ENCODE measurements around the gene BMP8B. TPM values are rescaled to one million over a fixed set of nuclear protein-coding genes. Genes with fewer than 3 reads are reported as not detected.

Gene BMP8B
- total RNA-seq, 1 experiment from 2014 or later = 0.42 TPM

DNA sequence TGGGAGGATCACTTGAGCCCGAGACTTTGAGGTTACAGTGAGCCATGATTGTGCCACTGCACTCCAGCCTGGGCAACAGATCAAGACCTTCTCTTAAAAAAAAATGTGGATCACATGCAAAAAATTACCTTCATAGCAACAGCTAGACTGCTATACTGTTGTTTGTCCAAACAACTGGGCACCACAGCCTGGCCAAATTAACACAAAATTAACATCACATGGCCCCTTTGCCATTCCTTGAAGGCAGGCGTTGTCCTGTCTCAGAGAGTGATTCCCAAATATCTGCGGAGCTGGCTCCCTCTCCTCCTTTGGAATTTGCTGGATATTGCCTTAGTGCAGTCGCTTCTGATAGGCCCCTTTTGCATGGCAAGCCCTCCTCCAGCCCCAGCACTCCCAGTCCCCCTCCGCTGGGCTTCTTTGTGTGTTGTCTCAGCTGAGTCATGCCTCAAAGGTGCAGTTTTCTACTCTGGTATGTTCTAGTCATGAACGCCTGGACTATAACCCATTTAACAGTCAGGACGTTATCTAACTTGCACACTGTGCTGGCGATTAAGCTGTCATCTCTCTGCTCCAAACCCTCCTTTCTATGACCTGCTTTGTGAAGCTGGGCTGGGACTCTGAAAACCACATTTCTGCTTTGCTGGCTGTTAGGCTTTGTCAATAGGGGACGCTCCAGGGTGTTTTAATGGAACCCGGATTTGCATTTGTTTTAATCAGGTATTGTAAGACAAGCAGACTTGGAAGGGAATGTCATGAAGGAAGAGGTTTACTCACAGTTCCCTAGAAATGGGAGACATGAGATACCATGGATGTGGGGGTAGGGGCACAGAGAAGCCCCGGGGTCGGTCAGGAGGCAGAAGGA, 77.3 kb downstream of the BMP8B start:
- Mint-ChIP-seq H3K27me3 (ENCODE audit: low read depth) (peaks cover 100% of the 10 kb centered on the region), H3K4me1 (peaks cover 16 to 22% of the 10 kb centered on the region in 2 experiments)
- WGBS (ENCODE audit: extremely low coverage, insufficient read length, low lambda C conversion rate) = no CpG with 5 or more reads among the region's 12 CpGs

More for the DNA sequence above, 77.3 kb downstream of the BMP8B start:
- DNase-seq = no peak
- Histone ChIP-seq H3K23me2 (ENCODE audit: insufficient read length, low read depth, low read length, poor library complexity, severe bottlenecking) (no peaks in the 10 kb centered on the region), H3T11ph (ENCODE audit: low read length) (no peak overlapping the region), H2BK5ac (ENCODE audit: insufficient read length, low read length) (no peak overlapping the region), H3K56ac (ENCODE audit: insufficient read length, low read depth, low read length) (no peak overlapping the region), H3K14ac (ENCODE audit: insufficient read depth, low read length) (no peak overlapping the region), H2AK5ac (ENCODE audit: insufficient read length, low read length) (no peak overlapping the region), H2BK20ac (ENCODE audit: low read depth, low read length, poor library complexity, severe bottlenecking) (no peak overlapping the region), H3K9ac (ENCODE audit: extremely low read depth, insufficient read length, low read length) (no peak overlapping the region), H3K4me2 (ENCODE audit: insufficient read depth, insufficient read length, low read length) (no peak overlapping the region), H3K27me3 (ENCODE audit: insufficient read depth, low read length) (peaks cover 86% of the 10 kb centered on the region), H2BK120ac (ENCODE audit: low read depth, low read length, poor library complexity, severe bottlenecking) (no peak overlapping the region), H4K8ac (replicated peaks; ENCODE audit: insufficient read length, low read depth, low read length) (no peak overlapping the region), H2BK12ac (ENCODE audit: insufficient read length, low read depth, low read length) (no peak overlapping the region), H3K79me1 (ENCODE audit: insufficient read depth, low read depth, low read length, poor library complexity, severe bottlenecking) (no peaks in the 10 kb centered on the region), H3K79me2 (ENCODE audit: insufficient read depth, low read length) (no peaks in the 10 kb centered on the region), H3K23ac (ENCODE audit: insufficient read length, low read depth, low read length) (no peak overlapping the region), H2BK15ac (ENCODE audit: low read depth, low read length) (no peak overlapping the region), H2AFZ (ENCODE audit: low read length) (no peak overlapping the region), H4K91ac (ENCODE audit: insufficient read length, low read depth, low read length) (no peak overlapping the region), H3K4ac (ENCODE audit: low read depth, low read length) (no peak overlapping the region), H3K4me1 (ENCODE audit: insufficient read depth, low read length) (no peaks in the 10 kb centered on the region), H4K20me1 (ENCODE audit: control insufficient read depth, insufficient read depth, insufficient read length) (no peaks in the 10 kb centered on the region), H3K9me3 (ENCODE audit: control insufficient read depth, low read depth, low read length) (no peaks in the 10 kb centered on the region), H4K5ac (ENCODE audit: insufficient read length, low read depth, low read length) (no peak overlapping the region), H3K18ac (ENCODE audit: insufficient read length, low read depth, low read length) (no peak overlapping the region), H3K27ac (ENCODE audit: insufficient read length, low read depth, low read length) (no peak overlapping the region)
- peak overlapping the region in 1 of 3 experiments; percentile 50; a peak in 1 of 7 replicates for H3K27ac Mint-ChIP-seq
- no peaks in the 10 kb centered on the region for H3K36me3 Mint-ChIP-seq (ENCODE audit: insufficient read depth in 1 of 3, low read depth in 3 of 3)
- peak overlapping the region in 1 of 2 experiments; percentile 41; a peak in 1 of 5 replicates for H3K4me3 Mint-ChIP-seq
- peaks cover 6 to 26% of the 10 kb centered on the region in 2 experiments; a peak in 4 of 5 replicates for H3K9me3 Mint-ChIP-seq
- TF ChIP-seq, protein P1, sequence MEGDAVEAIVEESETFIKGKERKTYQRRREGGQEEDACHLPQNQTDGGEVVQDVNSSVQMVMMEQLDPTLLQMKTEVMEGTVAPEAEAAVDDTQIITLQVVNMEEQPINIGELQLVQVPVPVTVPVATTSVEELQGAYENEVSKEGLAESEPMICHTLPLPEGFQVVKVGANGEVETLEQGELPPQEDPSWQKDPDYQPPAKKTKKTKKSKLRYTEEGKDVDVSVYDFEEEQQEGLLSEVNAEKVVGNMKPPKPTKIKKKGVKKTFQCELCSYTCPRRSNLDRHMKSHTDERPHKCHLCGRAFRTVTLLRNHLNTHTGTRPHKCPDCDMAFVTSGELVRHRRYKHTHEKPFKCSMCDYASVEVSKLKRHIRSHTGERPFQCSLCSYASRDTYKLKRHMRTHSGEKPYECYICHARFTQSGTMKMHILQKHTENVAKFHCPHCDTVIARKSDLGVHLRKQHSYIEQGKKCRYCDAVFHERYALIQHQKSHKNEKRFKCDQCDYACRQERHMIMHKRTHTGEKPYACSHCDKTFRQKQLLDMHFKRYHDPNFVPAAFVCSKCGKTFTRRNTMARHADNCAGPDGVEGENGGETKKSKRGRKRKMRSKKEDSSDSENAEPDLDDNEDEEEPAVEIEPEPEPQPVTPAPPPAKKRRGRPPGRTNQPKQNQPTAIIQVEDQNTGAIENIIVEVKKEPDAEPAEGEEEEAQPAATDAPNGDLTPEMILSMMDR (conservative IDR thresholded peaks at IDR 0.05) = peak; percentile 29; the same call in 2 of the 3 replicates

All from H9 (cell line).